Tibial nerve (tissue), 4 donors: Measurements from ENCODE around the gene SIPA1. TPM values are rescaled to one million over a fixed set of nuclear protein-coding genes. Genes with fewer than 3 reads are reported as not detected.

ENCODE experiments used
- DNase-seq, 2 donors: peaks; one replicate each; pipeline ENCODE4 v3.0.0-alpha.2; 2019; ENCODE audit warnings: low spot score in 2 of 2
- H3K27ac ChIP-seq, 4 donors: fragments of 200-600 bp; sonication (generic) in 3 of 4; one replicate each; pipeline ENCODE4 v1.5.1; 2017 to 2019; ENCODE audit warnings: mild to moderate bottlenecking in 1 of 4
- H3K27me3 ChIP-seq, 2 donors: fragments of 200-600 bp; sonication (generic) in 1 of 2; one replicate each; pipeline versions ENCODE4 v1.5.1 to v1.6.0; 2017 to 2019
- H3K36me3 ChIP-seq, 3 donors: fragments of 200-600 bp; sonication (generic); one replicate each; pipeline ENCODE4 v1.5.1; 2018 to 2019
- H3K4me1 ChIP-seq, 4 donors: fragments of 200-600 bp; sonication (generic) in 3 of 4; one replicate each; pipeline ENCODE4 v1.5.1; 2017 to 2019
- H3K4me3 ChIP-seq, 4 donors: fragments of 200-600 bp; sonication (generic) in 3 of 4; one replicate each; pipeline ENCODE4 v1.5.1; 2017 to 2019; ENCODE audit warnings: mild to moderate bottlenecking in 1 of 4, moderate library complexity in 1 of 4
- H3K9me3 ChIP-seq, 4 donors: fragments of 200-600 bp; sonication (generic) in 3 of 4; one replicate each; pipeline ENCODE4 v1.5.1; 2017 to 2019
- CTCF ChIP-seq, 5 experiments: fragments of 200-600 bp in 3 of 5; fragments of 450-650 bp in 2 of 5; sonication (generic) in 3 of 5; IDR thresholded peaks; one replicate each; pipeline ENCODE4 v1.5.1; 2016 to 2019; ENCODE audit warnings: antibody characterized with exemption in 5 of 5, mild to moderate bottlenecking in 3 of 5, moderate library complexity in 2 of 5
- EP300 ChIP-seq, 2 donors: sonication (generic); formaldehyde crosslinking; IDR thresholded peaks; one replicate each; pipeline ENCODE4 v1.6.1; 2017; ENCODE audit warnings: antibody characterized with exemption in 2 of 2, mild to moderate bottlenecking in 1 of 2
- POLR2A ChIP-seq, 2 donors: fragments of 450-650 bp; IDR thresholded peaks; one replicate each; pipeline ENCODE4 v1.6.1; 2017; ENCODE audit warnings: antibody characterized with exemption in 2 of 2, mild to moderate bottlenecking in 2 of 2, moderate library complexity in 2 of 2
- WGBS, 2 donors: methylation state at CpG; one replicate each; pipeline ENCODE4 v1.1.5; 2018; 5-methylcytosine and 5-hydroxymethylcytosine counted together
- total RNA-seq, 4 donors: library from RNA; depleted of rRNA; stranded (reverse); fragments of >200 nt; gene quantifications; one replicate each; pipeline ENCODE4 v1.1.0, GENCODE V29; 2016

Gene SIPA1
- total RNA-seq, 4 donors from 2014 or later: 50.2 to 103 (median 65.0) TPM

DNA sequence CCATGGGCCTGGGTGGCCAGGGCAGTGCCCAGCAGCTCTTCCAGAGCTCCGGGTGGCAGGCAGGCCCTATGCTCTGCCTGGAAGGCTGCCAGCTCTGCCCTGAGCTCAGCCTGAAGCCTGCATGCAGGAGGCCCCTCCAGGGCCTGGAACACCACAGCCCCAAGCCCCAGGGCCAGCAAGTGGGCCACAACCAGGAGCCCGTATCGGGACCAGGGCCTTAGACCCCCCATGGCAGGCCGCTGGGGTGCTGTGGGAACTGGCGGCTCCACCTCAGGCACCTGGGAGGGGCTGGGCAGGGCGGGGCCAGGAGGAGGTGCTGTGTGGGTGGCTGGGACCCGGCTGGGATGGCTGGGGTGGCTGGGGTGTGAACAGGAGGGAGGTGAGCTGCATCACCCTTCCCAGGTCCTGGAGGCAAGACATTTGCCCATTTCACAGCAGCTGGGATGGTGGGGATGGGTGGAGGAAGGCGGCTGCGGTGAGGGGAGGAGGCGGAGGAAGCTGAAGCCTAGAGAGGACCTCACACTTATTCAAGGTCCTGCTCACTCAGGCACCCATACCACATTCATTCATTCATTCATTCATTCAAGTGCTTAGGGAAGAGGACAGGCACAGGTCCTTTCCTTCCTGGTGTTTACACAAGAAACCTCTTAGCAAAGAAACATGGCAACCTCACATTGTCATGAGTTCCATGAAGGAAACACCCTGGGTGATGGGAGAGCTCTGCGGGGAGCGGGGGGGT, 42.2 kb upstream of the SIPA1 start, which contains the start of gene KCNK7:
KCNK7 (minus strand) TSS at position 258 of the 739 bp plus-strand sequence; CDS start at position 230, 28 bp downstream.
- TF ChIP-seq POLR2A (IDR thresholded peaks at IDR 0.05) (no peak), EP300 (IDR thresholded peaks at IDR 0.05) (no peak), CTCF (IDR thresholded peaks at IDR 0.05) (no peak)
- H3K27ac ChIP-seq: peak within 1 kb of the TSS in 3 of 4 donors; percentile 46 to 85 (median 69)
- no peaks in the 10 kb centered on the region for H3K27me3 ChIP-seq
- peaks cover 0 to 48% (median 15%) of the 10 kb centered on the region in 4 donors for H3K4me1 ChIP-seq
- H3K36me3 ChIP-seq: peaks cover 7 to 64% (median 16%) of the 10 kb centered on the region in 3 donors
- 51 to 68% methylated on average over 7 to 12 of the region's 12 CpGs for WGBS, 2 donors
- no peak within 1 kb of the TSS for H3K4me3 ChIP-seq
- no peak for DNase-seq
- H3K9me3 ChIP-seq: no peaks in the 10 kb centered on the region

GRCh38 chr11:65596520-65596919, 41.4 kb upstream of the SIPA1 start:
- no peak for DNase-seq
- Histone ChIP-seq H3K4me3 (no peak overlapping the region), H3K27me3 (no peaks in the 10 kb centered on the region), H3K36me3 (peaks cover 7 to 64% (median 16%) of the 10 kb centered on the region in 3 donors), H3K4me1 (peaks cover 0 to 40% (median 15%) of the 10 kb centered on the region in 4 donors), H3K27ac (peak overlapping the region in 1 of 4 donors; percentile 69), H3K9me3 (no peaks in the 10 kb centered on the region)
- TF ChIP-seq CTCF (IDR thresholded peaks at IDR 0.05): no peak
- TF ChIP-seq POLR2A (IDR thresholded peaks at IDR 0.05): no peak
- no peak for TF ChIP-seq EP300 (IDR thresholded peaks at IDR 0.05)
- 66 to 72% methylated on average over 6 of the region's 6 CpGs for WGBS, 2 donors

GRCh38 chr11:65598258-65598699, 39.6 kb upstream of the SIPA1 start:
- Histone ChIP-seq H3K27ac (no peak overlapping the region), H3K4me1 (peaks cover 0 to 27% (median 11%) of the 10 kb centered on the region in 4 donors), H3K27me3 (no peaks in the 10 kb centered on the region), H3K9me3 (no peaks in the 10 kb centered on the region), H3K36me3 (peaks cover 7 to 70% (median 18%) of the 10 kb centered on the region in 3 donors), H3K4me3 (no peak overlapping the region)
- 82 to 84% methylated on average over 15 to 16 of the region's 16 CpGs for WGBS, 2 donors
- DNase-seq: no peak
- TF ChIP-seq EP300 (IDR thresholded peaks at IDR 0.05) (no peak), CTCF (IDR thresholded peaks at IDR 0.05) (no peak), POLR2A (IDR thresholded peaks at IDR 0.05) (no peak)

DNA sequence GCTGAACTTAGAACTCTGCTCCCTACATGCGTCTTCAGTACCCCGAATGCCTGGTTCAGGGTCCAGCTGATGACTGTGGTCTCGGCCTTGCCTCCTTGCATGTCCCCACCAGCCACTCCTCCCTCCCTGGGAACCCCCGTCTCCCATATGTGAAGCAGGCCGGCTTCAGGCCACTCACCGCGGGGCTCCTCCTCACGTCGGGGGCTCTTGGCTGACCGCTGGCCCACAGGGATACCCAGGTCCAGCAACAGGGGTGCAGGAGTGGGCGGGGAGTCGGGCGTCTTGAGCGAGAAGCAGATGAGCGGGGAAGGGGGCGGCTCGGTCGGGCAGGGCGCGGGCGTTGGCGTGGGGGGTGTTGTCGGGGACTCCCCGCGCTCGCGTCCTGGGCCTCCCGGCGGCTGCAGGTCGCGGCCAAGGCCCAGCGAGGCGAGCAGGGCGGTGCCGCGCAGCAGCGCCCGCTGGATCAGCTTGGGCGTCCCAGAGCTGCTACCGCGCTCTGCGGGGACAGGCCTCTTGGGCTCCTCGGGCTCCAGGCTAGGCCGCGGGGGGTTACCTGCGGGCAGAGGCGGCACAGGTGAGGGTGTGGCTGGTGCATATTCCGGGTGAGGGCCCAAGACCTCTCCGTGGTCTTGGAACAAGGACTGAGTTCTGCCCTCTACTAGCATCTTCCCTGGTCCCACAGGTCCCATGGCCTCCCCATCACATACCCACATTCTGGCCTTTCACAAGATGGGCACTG, 38.5 kb upstream of the SIPA1 start:
- Histone ChIP-seq H3K9me3 (no peaks in the 10 kb centered on the region), H3K27ac (peak overlapping the region in 1 of 4 donors; percentile 16), H3K4me1 (peaks cover 0 to 16% (median 4%) of the 10 kb centered on the region in 4 donors), H3K36me3 (peaks cover 7 to 79% (median 20%) of the 10 kb centered on the region in 3 donors), H3K4me3 (no peak overlapping the region), H3K27me3 (no peaks in the 10 kb centered on the region)
- TF ChIP-seq EP300 (IDR thresholded peaks at IDR 0.05) (no peak), CTCF (IDR thresholded peaks at IDR 0.05) (no peak), POLR2A (IDR thresholded peaks at IDR 0.05) (no peak)
- no peak for DNase-seq
- WGBS, 2 donors: 80 to 84% methylated on average over 41 to 43 of the region's 49 CpGs

GRCh38 chr11:65599955-65600246, 38.0 kb upstream of the SIPA1 start:
- Histone ChIP-seq H3K36me3 (peaks cover 7 to 84% (median 25%) of the 10 kb centered on the region in 3 donors), H3K4me1 (peaks cover 0 to 11% (median 4%) of the 10 kb centered on the region in 4 donors), H3K9me3 (no peaks in the 10 kb centered on the region), H3K27ac (no peak overlapping the region), H3K4me3 (no peak overlapping the region), H3K27me3 (no peaks in the 10 kb centered on the region)
- no peak for TF ChIP-seq EP300 (IDR thresholded peaks at IDR 0.05)
- TF ChIP-seq POLR2A (IDR thresholded peaks at IDR 0.05): no peak
- TF ChIP-seq CTCF (IDR thresholded peaks at IDR 0.05): no peak
- WGBS, 2 donors: 92 to 100% methylated on average over 3 of the region's 6 CpGs
- no peak for DNase-seq
